OCI-M2 (cell line): ENCODE measurements around the gene NDUFA9.

Experiments used
- DNase-seq: peaks from one replicate; lab custom pipeline; 2025; ENCODE audit not compliant: unreplicated experiment; lab: John Stamatoyannopoulos, UW

Gene NDUFA9

DNA sequence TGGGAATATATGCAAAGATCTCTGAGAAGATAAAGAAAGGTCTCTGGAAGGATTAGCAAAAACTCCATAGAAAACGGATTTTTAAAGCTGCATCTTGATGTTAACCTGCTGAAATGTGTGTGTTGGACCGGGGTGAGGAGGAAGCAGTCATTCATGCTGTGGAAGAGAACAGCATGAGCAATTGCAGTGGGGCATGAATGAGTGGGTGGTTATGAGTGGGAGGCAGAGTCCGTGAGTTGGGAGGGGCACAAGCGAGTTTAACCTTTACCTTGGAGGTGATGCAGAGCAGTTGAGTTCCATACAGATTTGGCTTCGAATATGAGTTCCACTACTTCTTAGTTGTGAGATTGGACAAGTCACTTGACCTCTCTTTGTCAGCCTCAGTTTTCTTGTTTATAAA lies 41.8 kb downstream of the NDUFA9 start:
- no peak for DNase-seq
